ENCODE measurements around the gene CELF6. TPM values are rescaled to one million over a fixed set of nuclear protein-coding genes. Genes with fewer than 3 reads are reported as not detected.
A peak's percentile ranks its signal among the peaks of the same experiment; 100 is the strongest.
"Not testable (repeated sequence)": the region's sequence is repeated elsewhere in the genome, so short reads cannot be mapped to it uniquely, and the experiment has no call there.

CELF6 gene
- total RNA-seq, 6 donors from 2014 or later, result 0.61 to 29.3 (median 3.4) TPM

DNA sequence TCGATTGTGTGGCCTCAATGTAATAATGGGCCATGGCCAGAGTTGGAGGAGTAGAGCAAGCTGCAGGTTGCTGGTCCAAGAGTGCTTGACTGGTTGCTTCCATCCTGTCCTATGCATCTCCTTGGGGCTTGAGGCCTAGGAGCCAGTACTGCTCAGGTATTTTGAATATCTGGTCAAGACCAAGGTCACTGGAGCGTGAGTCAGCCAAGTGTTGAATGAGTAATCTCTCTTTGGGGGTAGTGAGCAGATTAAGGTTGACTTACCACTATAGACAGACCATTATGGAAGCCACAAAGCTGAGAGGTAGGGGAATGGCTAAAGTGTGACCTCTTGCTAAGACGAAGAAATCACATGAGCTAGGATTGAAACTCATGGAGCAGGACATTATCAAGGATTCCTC, 38.2 kb downstream of the CELF6 start:
- Histone ChIP-seq H3K27ac (no peak overlapping the region), H3K36me3 (no peaks in the 10 kb centered on the region), H3K27me3 (no peaks in the 10 kb centered on the region), H3K4me3 (no peak overlapping the region), H3K4me1 (no peaks in the 10 kb centered on the region), H3K9me3 (no peaks in the 10 kb centered on the region)
- DNase-seq (no peak), ATAC-seq (ENCODE audit: low FRiP score in 2 of 2) (no peak)
- WGBS, 2 donors, result 81 to 97% methylated on average over 3 of the region's 3 CpGs
- TF ChIP-seq, protein P1, sequence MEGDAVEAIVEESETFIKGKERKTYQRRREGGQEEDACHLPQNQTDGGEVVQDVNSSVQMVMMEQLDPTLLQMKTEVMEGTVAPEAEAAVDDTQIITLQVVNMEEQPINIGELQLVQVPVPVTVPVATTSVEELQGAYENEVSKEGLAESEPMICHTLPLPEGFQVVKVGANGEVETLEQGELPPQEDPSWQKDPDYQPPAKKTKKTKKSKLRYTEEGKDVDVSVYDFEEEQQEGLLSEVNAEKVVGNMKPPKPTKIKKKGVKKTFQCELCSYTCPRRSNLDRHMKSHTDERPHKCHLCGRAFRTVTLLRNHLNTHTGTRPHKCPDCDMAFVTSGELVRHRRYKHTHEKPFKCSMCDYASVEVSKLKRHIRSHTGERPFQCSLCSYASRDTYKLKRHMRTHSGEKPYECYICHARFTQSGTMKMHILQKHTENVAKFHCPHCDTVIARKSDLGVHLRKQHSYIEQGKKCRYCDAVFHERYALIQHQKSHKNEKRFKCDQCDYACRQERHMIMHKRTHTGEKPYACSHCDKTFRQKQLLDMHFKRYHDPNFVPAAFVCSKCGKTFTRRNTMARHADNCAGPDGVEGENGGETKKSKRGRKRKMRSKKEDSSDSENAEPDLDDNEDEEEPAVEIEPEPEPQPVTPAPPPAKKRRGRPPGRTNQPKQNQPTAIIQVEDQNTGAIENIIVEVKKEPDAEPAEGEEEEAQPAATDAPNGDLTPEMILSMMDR (IDR thresholded peaks at IDR 0.05), result no peak
- TF ChIP-seq POLR2AphosphoS5 (IDR thresholded peaks at IDR 0.05) (no peak), POLR2A (IDR thresholded peaks at IDR 0.05) (no peak), EP300 (IDR thresholded peaks at IDR 0.05) (no peak)

- Histone ChIP-seq H3K4me3 (no peak overlapping the region), H3K4me1 (no peaks in the 10 kb centered on the region), H3K27me3 (no peaks in the 10 kb centered on the region), H3K36me3 (no peaks in the 10 kb centered on the region), H3K9me3 (no peaks in the 10 kb centered on the region), H3K27ac (no peak overlapping the region)
- DNase-seq (no peak), ATAC-seq (ENCODE audit: low FRiP score in 2 of 2) (no peak)
- TF ChIP-seq EP300 (IDR thresholded peaks at IDR 0.05) (no peak), POLR2AphosphoS5 (IDR thresholded peaks at IDR 0.05) (no peak), POLR2A (IDR thresholded peaks at IDR 0.05) (no peak)
- TF ChIP-seq, protein P1 (IDR thresholded peaks at IDR 0.05), result no peak
- 67 to 70% methylated on average over 1 to 2 of the region's 2 CpGs for WGBS, 2 donors
These were observed 39.2 kb downstream of the CELF6 start for GRCh38 chr15:72280751-72281150.

DNA sequence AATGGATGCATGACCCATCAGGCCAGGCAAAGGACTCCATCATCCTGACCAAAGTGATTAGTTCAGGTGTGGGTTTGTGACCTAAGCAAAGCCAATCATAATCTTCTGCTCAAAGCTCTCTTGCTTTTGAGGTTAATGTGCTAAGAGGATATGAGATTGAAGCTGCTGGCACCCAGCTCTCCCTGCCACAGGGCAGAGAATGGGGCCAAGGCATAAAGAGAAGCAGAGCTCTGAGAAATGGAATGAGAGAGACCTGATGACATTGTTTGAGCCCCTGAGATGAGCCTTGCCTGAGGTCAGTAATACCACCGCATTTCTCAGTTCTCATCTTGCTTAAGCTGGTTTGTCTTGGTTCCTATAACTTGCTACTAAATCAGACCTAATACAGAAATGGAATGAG, 41.2 kb downstream of the CELF6 start:
- H3K27ac ChIP-seq, result no peak overlapping the region
- no peaks in the 10 kb centered on the region for H3K9me3 ChIP-seq
- no peak for TF ChIP-seq EP300 (IDR thresholded peaks at IDR 0.05)
- WGBS, 2 donors, result 81 to 95% methylated on average over 1 of the region's 1 CpG
- H3K4me1 ChIP-seq, result no peaks in the 10 kb centered on the region
- no peaks in the 10 kb centered on the region for H3K36me3 ChIP-seq
- ATAC-seq (ENCODE audit: low FRiP score in 2 of 2), result no peak
- DNase-seq, result no peak
- H3K27me3 ChIP-seq, result no peaks in the 10 kb centered on the region
- no peak overlapping the region for H3K4me3 ChIP-seq

GRCh38 chr15:72276326-72276700, 43.6 kb downstream of the CELF6 start:
- Histone ChIP-seq H3K27me3 (no peaks in the 10 kb centered on the region), H3K27ac (no peak overlapping the region), H3K4me1 (peaks cover 8 to 14% (median 12%) of the 10 kb centered on the region in 4 donors), H3K36me3 (no peaks in the 10 kb centered on the region), H3K9me3 (no peaks in the 10 kb centered on the region), H3K4me3 (no peak overlapping the region)
- no peak for ATAC-seq (ENCODE audit: low FRiP score in 2 of 2)
- TF ChIP-seq POLR2AphosphoS5 (IDR thresholded peaks at IDR 0.05) (no peak), POLR2A (IDR thresholded peaks at IDR 0.05) (no peak), EP300 (IDR thresholded peaks at IDR 0.05) (no peak)
- TF ChIP-seq, protein P1 (IDR thresholded peaks at IDR 0.05), result no peak
- no peak for DNase-seq

GRCh38 chr15:72275635-72276325, 44.2 kb downstream of the CELF6 start:
- H3K9me3 ChIP-seq; H3K4me3 ChIP-seq; DNase-seq; H3K27me3 ChIP-seq; ATAC-seq (ENCODE audit: low FRiP score in 2 of 2); H3K36me3 ChIP-seq; H3K27ac ChIP-seq: not testable (repeated sequence)
- H3K4me1 ChIP-seq, result peaks cover 12 to 20% (median 14%) of the 10 kb centered on the region in 4 donors

GRCh38 chr15:72272997-72273352, 47.0 kb downstream of the CELF6 start:
- Histone ChIP-seq H3K27me3 (no peaks in the 10 kb centered on the region), H3K4me3 (peak overlapping the region; percentile 9 to 93 (median 75)), H3K9me3 (no peaks in the 10 kb centered on the region), H3K27ac (peak overlapping the region; percentile 29 to 95 (median 84)), H3K36me3 (peaks cover 0 to 10% (median 3%) of the 10 kb centered on the region in 4 donors), H3K4me1 (peaks cover 12 to 21% (median 17%) of the 10 kb centered on the region in 4 donors)
- DNase-seq (no peak), ATAC-seq (ENCODE audit: low FRiP score in 2 of 2) (no peak)
- WGBS, 2 donors, result 54 to 56% methylated on average over 9 to 10 of the region's 10 CpGs
- TF ChIP-seq, protein P1 (IDR thresholded peaks at IDR 0.05), result peak in 1 of 6 experiments; percentile 9
- TF ChIP-seq POLR2A (IDR thresholded peaks at IDR 0.05), result no peak
